ENCODE results near the gene MGAT5B.

The MGAT5B gene

DNA sequence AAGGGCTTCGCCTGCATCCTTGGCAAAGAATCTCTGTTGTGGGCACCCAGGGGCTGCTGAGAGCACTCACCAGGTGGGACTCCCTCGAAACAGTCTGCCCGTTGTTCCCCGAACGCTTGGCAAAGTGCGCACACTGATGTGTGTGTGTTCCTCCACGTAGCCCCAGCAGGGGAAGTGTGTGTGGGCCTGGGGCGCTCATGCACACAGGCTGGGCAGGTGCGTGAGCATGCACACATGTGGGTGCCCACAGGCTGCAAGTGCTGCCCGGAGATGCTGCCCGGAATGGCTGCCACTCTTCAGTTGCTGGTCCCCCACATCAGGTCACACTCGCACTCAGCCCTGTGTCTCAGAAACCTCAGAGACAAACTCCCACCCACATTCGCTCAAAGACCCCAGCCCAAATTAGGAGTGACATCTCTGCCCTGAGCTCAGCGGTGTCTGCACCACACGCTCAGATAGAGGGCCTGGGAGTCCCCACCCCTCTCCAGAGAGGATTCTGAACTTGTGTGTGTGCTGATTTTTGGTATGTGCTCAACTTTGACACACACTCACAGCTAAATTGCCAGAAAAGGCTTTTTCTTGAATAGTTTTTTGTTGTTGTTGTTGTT lies 119.4 kb downstream of the MGAT5B start:
- no peak for DNase-seq

DNA sequence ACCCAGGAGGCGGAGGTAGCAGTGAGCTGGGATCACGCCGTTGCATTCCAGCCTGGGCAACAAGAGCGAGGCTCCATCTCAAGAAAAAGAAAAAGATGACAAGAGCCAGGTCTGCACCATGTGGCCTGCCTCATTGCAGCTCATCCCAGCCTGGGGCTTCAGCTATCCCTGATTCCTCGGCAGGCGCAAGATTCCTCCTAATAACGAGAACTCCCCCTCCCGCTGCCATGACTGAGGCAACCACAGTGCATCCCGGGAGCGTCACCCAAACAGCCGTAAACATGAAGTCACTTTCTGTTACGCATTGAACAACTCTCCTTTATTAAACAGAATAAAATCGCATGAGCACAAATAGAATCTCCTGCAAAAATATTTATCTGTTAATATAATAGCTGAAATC lies 120.6 kb downstream of the MGAT5B start:
- DNase-seq, result no peak

DNA sequence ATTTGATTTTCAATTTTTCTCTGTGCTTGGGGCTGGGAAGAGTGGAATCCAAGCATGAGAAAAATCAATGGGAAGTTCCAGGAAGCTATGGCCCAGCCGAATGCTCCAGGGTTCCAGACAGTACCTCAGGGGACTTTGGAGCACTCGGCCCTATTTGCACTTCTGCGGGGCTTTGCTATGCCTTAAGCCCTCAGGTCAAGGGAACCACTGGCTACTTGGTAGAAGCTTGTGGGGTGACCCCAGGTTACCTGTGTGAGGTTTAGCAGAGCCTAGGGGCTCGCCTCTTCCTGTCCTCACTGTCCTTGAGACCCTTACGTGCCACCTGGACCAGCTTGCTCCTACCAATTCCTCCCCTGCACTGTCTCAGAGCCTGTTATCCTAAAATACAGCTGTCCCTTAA lies 121.3 kb downstream of the MGAT5B start:
- DNase-seq, result no peak

DNA sequence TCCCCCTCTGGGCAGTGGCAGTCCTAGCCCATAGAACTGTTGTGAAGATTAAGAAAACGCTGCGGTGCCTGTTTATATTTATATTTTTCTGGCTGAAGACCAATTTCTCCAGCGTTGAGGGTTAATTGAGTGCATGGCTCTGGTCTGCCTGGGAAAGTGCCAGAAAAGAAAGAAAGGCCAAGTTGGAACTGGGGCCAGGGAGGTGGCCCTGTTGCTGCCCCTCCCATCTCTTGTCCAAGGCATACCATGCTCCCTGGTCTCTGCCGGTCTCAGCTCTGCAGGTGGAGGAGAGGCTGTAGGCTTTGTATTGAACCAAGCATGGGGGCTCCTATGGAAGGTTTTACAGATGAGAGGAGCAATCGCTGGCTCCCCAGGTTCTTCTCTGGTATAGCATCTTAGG lies 124.7 kb downstream of the MGAT5B start:
- no peak for DNase-seq

DNA sequence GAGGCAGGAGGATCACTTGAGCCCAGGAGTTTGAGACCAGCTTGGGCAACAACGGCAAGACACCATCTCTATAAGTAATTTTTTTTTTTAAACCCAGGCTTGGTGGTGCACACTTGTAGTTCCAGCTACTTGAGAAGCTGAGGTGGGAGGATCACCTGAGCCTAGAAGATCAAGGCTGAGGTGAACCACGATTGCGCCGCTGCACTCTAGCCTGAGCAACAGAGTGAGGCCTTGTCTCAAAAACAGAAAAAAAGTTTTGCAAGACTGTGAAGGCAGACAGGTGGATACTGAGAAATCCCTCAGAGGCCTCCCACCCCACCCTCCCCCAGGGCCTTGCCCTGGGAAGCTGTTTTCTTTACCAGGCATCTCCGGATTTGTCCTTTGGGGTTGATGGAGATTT lies 125.4 kb downstream of the MGAT5B start:
- DNase-seq, result no peak

DNA sequence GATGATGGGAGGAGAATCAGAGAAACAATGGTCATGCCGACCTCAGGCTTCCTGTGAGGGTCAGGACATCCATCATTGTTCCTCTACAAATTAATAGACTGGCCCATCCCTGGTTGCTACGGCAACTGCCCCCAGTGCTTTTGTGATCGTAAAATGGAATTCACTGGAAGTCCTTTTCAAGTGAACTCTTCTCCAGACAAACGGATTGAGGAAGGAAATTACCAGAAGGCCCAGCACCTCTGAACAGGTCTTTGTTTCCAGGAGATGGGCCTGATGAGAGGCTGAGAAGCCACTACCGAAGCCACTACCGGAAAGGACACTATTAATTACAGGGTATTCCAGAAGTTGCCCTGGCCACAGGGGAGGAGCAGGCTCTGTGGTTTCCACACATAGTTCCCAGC lies 126.0 kb downstream of the MGAT5B start:
- no peak for DNase-seq

DNA sequence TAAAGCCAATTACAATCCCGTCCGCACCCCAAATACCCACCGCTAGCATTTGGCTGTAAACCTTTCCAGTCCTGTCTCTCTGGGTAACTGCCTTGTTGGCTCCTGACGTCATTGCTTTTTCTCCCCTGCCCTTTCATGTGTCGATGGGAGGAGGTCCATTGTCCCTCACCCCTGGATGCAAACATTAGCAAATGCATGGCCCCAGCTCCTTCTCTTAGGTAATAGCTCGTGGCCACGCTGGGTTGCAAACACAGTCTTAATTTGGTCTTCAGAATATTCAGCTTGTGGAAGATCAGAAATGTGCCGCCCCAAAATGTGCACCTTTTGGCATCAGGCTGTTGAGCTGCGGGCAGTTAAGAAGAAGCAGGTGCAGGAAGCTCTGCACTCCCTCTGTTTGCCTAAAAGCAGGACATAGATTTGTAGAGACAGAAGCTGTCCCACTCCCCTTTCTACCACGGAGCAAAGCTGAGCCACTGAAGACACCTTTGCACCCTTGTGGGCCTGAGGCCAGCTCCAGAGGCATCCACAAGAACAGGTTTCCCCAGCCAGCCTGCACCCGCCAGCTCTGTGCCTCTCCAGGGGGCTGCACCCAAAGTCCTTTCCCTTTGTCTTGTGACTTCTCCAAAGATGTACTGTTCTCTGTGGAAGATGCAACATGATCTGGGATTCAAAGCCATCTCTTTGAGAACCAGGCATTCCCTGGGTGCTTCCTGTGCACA lies 127.3 kb downstream of the MGAT5B start:
- no peak for DNase-seq

DNA sequence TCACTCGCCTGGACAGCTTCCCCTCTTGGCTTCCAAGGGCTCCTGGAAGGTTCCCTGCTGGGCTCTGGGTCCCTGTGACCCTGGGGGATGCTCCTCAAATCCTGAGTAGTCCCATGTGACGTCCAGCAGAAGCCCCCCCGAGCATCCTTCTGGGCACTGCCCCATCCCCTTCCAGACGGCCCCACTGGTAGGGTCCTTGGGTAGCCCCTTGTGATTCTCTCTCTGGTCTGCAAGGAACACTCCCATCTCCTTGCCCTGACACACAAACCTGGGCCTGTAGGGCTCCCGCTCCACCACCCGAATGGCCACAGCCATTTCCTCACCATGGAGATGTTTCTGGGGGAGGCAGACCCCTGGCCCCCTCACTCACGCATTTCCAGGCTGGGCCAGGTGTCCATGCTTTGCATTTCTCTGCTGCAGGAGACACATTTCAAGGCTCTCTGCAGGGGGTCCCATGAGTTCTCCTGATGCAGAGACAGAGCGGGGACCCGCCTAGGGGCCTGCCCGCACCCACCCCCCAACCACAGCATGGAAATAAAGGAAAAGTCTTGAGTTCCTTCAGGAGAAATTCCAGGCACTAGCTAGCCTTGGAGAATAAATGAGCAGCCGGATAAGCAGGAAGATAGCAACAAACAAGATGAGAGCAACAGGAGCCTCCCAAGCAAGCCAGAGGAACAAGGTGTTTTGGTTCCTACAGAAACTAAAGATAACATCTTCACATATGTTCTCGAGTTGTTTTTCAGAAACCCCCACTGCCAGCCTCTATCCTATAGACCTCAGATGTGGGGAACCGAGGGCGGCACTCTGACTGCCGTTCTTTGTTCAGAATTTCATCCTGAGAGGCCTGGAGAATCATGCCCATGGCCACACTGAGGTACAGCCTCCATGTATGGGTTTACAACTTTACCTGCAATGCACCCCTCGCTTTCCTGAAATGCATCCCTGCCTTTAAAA lies 128.8 kb downstream of the MGAT5B start:
- DNase-seq, result no peak

DNA sequence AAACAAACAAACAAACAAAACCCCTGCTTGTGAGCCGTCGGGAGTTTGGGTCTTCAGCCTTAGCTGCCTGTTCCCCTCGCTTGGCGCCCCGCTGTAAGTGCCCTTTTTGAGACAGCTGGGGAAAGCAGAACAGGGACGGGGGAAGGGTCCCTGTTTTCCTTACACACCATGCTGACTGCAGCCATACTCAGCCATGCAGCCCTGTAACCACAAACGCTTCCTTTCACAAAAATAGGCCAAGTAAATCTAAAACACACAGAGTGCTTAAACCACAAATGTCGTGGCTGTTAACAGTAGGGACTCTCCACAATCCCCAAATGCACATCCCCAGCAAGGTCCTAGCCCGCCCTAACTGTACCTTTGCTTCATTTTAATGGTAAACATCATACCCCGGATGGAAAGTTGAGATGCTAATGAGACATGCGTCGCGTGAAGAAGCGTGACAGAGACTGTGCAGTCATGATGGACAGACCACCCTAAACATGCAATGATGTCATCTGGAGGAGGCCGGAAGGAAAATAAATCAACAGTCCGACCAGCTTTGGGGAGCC lies 129.9 kb downstream of the MGAT5B start:
- DNase-seq, result peak; percentile 50

DNA sequence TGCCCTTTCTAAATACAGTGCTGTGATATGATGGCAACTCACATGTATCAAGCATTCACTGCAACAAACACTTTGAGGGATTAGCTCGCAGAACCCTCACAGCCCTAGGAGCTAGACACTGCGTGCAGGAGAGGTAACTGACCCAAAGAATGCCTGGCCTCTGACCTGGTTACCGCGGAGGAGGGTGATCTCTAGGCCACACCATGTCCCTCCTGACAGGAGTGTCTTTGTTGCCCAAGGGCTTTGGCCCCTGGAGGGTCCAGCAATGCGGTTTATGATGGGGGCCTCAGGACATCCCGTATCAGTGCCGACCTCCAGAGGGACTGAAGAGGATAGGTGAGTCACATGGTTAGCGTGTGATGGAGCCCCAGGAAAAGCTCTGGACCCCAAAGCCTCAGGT lies 130.6 kb downstream of the MGAT5B start:
- DNase-seq, result no peak
